EL (cell line): ENCODE results near the gene DAZL.
"Not testable (repeated sequence)": the region's sequence is repeated elsewhere in the genome, so short reads cannot be mapped to it uniquely, and the experiment has no call there.

ENCODE experiments used
- DNase-seq: peaks from one replicate; pipeline ENCODE4 v3.0.0-alpha.2; 2016

DAZL gene

GRCh38 chr3:16604887-16605602 lies at the start of gene DAZL:
DAZL (minus strand) TSS chr3:16605423; CDS start chr3:16605205, 218 bp downstream.
- no peak for DNase-seq

- no peak for DNase-seq
Measured at GRCh38 chr3:16654976-16655375, 49.8 kb upstream of the DAZL start.

GRCh38 chr3:16653712-16654111 lies 48.5 kb upstream of the DAZL start:
- DNase-seq = no peak

DNA sequence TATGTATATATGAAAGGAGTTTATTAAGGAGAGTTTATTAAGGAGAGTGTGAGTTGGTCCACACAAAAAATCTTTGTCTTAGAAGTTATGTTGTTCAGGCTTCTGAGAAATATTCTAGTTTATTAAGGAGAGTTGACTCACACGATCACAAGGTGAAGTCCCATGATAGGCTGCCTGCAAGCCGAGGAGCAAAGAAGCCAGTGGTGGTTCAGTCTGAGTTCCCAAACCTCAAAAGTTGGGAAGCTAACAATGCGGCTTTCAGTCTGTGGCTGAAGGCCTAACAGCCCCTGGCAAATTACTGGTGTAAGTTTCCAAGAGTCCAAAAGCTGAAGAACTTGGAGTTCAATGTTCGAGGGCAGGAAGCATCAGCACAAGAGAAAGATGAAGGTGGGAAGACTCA lies 42.4 kb upstream of the DAZL start:
- DNase-seq = no peak

DNA sequence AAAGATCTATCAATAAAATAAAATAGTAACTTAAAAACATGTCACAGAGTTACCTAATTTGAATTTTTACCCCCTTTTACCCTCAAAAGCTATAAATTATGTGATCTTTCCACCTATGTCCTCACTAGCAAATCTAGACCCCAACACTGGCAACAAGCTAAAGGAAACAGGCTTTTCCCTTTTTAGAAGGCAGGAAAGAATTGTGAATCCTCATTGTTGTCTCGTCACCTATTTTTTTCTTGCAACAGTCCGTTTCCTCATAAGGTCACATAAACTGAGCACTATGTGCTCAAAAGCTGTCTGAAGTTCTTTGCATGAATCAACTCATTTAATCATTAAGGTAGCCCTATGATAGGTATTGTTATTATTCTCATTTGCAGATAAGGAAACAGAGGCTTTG lies 34.6 kb upstream of the DAZL start:
- no peak for DNase-seq

DNA sequence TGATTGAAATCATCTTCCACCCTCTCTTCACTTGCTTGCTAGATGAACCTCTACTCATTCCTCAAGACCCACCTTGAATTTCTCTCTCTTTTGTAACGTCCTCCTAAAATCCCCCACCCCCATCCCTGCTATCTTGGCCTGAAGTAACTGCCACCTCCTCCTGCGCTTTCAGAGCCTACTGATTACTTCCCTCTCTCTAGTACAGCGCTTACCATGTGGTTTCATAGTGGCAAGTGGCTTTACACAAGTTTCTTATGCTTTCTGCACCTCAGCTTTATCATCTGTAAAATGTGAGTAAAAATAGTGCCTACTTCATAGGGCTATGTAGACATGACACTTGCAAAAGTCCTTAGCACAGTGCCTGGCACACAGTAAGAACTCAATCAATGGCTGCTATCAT lies 28.7 kb upstream of the DAZL start:
- no peak for DNase-seq

DNA sequence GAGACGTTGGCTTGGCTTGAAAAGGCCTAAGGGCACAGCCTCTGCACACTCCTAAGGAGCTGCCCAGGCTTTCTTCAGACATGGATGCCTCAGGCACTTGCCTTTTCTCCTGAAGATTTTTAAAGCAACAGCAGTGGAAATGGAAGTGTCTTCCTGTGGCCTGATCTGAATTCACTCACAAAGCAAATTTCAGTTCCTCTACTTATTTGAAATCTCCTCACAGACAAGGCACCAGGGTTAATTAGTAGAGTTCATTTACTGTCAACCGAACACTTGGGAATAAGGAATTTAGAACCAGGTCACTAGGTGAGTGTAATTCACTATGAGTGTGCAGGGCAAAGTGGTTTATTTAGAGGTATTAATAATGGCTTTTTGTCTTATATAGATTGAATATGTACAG lies 27.2 kb upstream of the DAZL start:
- DNase-seq = no peak

DNA sequence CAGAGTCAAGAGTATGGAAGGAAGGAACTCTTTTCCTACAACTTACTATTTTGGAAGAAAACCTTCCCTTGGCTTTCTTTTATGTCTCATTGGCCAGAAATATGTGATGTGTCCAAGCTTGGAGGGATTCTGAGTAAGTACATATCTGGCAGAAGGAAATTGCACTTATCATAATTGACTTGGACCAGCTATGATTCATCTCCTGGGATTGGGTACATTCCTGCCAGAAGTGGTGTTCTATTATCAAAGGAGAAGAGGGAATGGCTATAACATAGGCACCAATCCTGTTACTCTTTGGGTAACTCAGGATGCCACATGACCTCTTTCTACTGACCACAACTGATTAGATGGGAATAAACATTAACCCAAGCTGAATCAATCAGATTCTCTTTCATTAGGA lies 13.5 kb upstream of the DAZL start:
- DNase-seq = peak; percentile 62

- DNase-seq = not testable (repeated sequence)
Measured at GRCh38 chr3:16617155-16617554, 11.9 kb upstream of the DAZL start.

DNA sequence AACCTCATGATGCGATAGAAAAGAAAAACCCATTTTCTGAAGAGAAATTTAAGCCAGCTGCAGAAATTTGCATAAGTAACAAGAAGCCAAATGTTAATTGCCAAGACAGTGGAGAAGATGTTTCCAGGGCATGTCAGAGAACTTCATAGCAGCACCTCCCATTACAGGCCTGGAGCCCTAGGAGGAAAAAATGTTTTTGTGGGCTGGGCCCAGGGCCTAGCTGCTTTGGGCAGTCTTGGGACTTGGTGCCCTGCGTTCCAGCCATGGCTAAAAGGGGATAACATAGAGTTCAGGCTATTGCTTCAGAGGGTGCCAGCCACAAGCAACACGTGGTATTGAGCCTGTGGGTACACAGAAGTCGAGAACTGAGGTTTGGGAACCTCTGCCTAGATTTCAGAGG lies 10.9 kb upstream of the DAZL start:
- no peak for DNase-seq

- DNase-seq = no peak
Measured at GRCh38 chr3:16614033-16615031, 9.1 kb upstream of the DAZL start.

DNA sequence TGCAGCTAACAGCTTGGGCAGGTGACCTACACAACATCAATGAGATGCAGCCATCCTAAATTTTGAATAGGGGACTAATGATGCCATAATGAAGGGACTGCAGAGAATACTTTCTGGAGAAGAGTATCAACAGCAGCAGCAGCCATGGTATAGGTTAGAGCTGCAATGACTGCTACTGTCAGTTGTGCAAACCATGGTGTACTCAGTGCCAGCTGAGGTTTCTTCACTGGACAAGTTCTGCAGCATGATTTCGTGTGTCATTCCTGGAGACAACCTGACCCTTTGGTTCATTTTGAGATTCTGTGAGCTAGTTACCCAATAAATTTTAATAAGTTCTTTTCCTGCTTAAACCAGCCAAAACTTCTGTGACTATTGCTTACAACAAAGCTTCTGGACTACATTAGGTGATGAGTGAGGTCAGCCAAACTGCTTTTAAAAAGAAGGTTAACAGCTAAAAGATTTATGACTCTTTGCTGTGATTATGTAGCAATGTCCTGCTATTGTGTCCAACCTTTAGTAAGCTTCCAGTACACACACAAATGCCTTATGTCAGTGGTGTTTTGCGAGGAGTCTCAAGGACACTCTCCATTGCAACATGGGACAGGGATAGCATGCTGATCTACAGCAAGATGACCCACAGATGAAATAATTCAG lies 4.8 kb upstream of the DAZL start:
- DNase-seq = no peak

DNA sequence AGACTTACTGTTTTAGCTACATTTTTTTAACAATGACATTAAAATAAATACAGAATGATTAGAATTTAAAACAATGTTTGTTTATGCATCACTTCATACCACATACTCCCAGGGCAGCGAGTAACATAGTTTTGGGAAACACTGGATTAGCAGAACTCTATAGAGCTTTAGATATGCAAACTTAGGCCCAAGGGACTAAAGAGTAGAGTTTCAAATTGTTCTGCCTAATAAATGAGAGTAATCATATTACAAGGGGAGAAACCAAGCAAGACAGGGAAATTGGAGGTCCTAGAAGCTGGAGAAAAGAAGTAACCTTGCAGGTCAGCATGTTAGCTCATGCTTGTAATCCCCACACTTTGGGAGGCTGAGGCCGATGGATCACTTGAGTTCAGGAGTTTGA lies 3.6 kb upstream of the DAZL start:
- DNase-seq = no peak

DNA sequence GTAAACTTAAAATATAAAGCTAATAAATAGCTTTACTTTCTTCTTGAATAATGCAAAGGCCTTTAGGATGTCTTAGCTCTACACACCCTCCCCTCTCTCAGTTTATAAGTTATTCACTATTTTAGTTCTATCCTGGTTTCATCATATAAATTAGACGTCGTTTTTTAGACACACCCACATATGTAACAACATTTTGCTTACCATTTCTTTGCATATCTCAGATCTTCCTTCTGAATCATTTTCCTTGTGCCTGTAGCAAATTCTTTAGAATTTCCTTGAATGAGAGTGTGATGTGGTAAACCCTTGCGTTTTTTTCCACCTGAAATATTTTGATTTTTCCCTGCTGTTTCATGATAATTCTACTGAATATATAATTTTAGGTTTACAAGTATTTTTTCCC lies 2.5 kb upstream of the DAZL start:
- no peak for DNase-seq

- DNase-seq = no peak
Measured at GRCh38 chr3:16606398-16606797, 1.2 kb upstream of the DAZL start.

DNA sequence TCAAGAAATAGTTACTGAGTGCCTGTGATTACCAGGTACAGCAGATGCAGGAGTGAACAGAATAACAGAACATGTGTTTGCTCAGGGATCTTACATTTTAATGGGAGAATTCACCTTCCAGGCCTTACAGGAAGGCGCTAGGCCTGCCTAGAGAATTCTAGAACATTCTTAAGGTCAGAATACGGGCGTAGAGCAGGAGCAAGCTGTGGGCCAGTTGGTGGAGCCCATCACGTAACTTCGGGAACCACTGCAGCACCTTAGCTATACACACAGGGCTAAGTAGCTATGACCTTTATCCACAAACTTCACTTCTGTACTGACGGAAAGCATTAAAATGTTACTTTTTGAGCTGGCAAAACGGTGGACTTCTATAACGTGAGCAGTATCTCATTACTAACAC lies 743 bp upstream of the DAZL start:
- DNase-seq = no peak

- no peak for DNase-seq
Measured at GRCh38 chr3:16604433-16604832, 790 bp downstream of the DAZL start.

DNA sequence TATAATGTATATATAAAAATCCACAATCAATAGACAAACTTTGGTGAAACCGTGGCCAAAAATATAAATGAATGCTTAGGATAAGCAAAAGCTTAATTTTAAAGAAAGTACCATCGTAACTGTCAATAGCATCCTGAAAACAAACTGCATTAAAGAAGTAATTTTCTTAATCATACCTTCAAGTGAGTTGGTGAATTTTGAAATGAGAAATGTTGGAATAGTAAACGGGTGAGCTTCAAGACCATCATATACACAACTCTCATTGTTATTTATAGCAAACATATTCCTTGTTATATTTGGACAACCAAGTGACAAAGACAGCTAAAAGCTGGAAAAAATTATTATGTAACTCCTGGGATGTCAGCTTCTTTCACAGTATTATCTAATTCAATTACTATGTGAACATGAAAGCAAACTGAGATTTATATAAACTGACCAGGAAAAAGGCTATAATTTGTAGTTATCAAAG lies 3.7 kb downstream of the DAZL start:
- DNase-seq = no peak

GRCh38 chr3:16600780-16601536 lies 4.3 kb downstream of the DAZL start:
- peak; percentile 75 for DNase-seq

- no peak for DNase-seq
Measured at GRCh38 chr3:16599694-16600093, 5.5 kb downstream of the DAZL start.

GRCh38 chr3:16596352-16597032 lies 8.7 kb downstream of the DAZL start:
- DNase-seq = no peak

DNA sequence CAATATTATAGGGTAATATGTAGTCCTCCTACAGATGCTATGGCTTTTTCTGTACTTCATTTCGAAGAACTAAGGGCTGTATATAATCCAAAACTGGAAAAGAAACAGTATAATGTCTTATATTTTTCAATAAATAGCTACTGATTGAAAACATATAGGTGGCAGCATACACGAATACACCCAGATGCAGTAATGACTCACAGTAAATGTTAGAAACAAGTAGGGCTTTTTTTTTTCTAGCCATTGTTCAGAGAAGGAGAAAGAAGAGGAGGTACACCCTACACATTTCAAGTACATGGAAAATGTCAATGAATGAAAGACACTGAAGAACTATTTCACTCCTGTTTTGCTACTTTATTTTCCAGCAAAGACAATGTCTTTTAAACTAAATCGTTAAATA lies 9.4 kb downstream of the DAZL start:
- DNase-seq = no peak
